HEK293 (cell line): Measurements from ENCODE around the gene UNK.

Source experiments
- CTCF ChIP-seq: fragments of 450-650 bp; formaldehyde crosslinking; IDR thresholded peaks from 2 replicates; pipeline ENCODE4 v1.5.1; 2016; ENCODE audit warnings: missing biosample characterization, missing genetic modification characterization
- ZBTB1 ChIP-seq: fragments of 450-650 bp; formaldehyde crosslinking; IDR thresholded peaks from 2 replicates; pipeline ENCODE4 v1.5.1; 2016; ENCODE audit warnings: missing biosample characterization, missing genetic modification characterization
- ZBTB21 ChIP-seq: fragments of 450-650 bp; formaldehyde crosslinking; IDR thresholded peaks from 2 replicates; pipeline ENCODE4 v1.5.1; 2017; ENCODE audit warnings: missing biosample characterization, missing genetic modification characterization
- ZNF146 ChIP-seq: fragments of 450-650 bp; formaldehyde crosslinking; IDR thresholded peaks from 2 replicates; pipeline ENCODE4 v1.5.1; 2016; ENCODE audit warnings: missing biosample characterization, missing genetic modification characterization
- ZNF274 ChIP-seq, 2 experiments: fragments of 200-500 bp in 1 of 2; fragments of 450-650 bp in 1 of 2; sonication (Bioruptor generic) in 1 of 2; formaldehyde crosslinking in 1 of 2; IDR thresholded peaks; 2 replicates each; pipeline versions ENCODE4 v1.5.1 to v1.6.1; 2014 to 2016; ENCODE audit warnings: borderline replicate concordance in 1 of 2, inconsistent platforms in 1 of 2, low read length in 1 of 2, missing biosample characterization in 1 of 2, missing genetic modification characterization in 1 of 2
- ZNF843 ChIP-seq: fragments of 450-650 bp; formaldehyde crosslinking; IDR thresholded peaks from 2 replicates; pipeline ENCODE4 v1.5.1; 2016; ENCODE audit warnings: missing biosample characterization, missing genetic modification characterization
- TF ChIP-seq, protein P1 (sequence below): fragments of 450-650 bp; formaldehyde crosslinking; IDR thresholded peaks from 2 replicates; pipeline ENCODE4 v1.5.1; 2016; ENCODE audit warnings: missing biosample characterization, missing genetic modification characterization

- TF ChIP-seq CTCF (tag by site-specific recombination) (no peak), ZNF146 (tag by site-specific recombination) (no peak), ZBTB1 (no peak), ZNF274 (IDR thresholded peaks at IDR 0.05; ENCODE audit: low read length) (no peak), ZNF274 (tag by site-specific recombination; IDR thresholded peaks at IDR 0.05; ENCODE audit: borderline replicate concordance) (no peak), ZBTB21 (no peak), ZNF843 (tag by site-specific recombination) (no peak)
- TF ChIP-seq, protein P1, sequence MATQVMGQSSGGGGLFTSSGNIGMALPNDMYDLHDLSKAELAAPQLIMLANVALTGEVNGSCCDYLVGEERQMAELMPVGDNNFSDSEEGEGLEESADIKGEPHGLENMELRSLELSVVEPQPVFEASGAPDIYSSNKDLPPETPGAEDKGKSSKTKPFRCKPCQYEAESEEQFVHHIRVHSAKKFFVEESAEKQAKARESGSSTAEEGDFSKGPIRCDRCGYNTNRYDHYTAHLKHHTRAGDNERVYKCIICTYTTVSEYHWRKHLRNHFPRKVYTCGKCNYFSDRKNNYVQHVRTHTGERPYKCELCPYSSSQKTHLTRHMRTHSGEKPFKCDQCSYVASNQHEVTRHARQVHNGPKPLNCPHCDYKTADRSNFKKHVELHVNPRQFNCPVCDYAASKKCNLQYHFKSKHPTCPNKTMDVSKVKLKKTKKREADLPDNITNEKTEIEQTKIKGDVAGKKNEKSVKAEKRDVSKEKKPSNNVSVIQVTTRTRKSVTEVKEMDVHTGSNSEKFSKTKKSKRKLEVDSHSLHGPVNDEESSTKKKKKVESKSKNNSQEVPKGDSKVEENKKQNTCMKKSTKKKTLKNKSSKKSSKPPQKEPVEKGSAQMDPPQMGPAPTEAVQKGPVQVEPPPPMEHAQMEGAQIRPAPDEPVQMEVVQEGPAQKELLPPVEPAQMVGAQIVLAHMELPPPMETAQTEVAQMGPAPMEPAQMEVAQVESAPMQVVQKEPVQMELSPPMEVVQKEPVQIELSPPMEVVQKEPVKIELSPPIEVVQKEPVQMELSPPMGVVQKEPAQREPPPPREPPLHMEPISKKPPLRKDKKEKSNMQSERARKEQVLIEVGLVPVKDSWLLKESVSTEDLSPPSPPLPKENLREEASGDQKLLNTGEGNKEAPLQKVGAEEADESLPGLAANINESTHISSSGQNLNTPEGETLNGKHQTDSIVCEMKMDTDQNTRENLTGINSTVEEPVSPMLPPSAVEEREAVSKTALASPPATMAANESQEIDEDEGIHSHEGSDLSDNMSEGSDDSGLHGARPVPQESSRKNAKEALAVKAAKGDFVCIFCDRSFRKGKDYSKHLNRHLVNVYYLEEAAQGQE = no peak
Observed at GRCh38 chr17:75842411-75842810, 57.8 kb downstream of the UNK start.
